Astrocyte (in vitro differentiated cells and primary cell): Measurements from ENCODE around the gene CAMK1G. TPM values are rescaled to one million over a fixed set of nuclear protein-coding genes. Genes with fewer than 3 reads are reported as not detected.

Experiments
- DNase-seq: peaks from one replicate; pipeline ENCODE4 v3.0.0-alpha.2; 2010; ENCODE audit warnings: low read depth
- FAIRE-seq: peaks from 2 replicates; lab custom pipeline; 2011; peaks lifted over from hg19 to GRCh38; lab: Jason Lieb, UNC
- H2AFZ ChIP-seq: 2 replicates; pipeline ENCODE4 v1.6.0; 2012; ENCODE audit warnings: low read depth, low read length, inconsistent platforms
- H3K27ac ChIP-seq: 2 replicates; pipeline ENCODE4 v1.5.1; 2011; ENCODE audit warnings: low read depth, low read length, inconsistent platforms
- H3K27me3 ChIP-seq: 2 replicates; pipeline ENCODE4 v1.6.0; 2011; ENCODE audit warnings: low read length, inconsistent platforms; ENCODE audit not compliant: insufficient read depth
- H3K36me3 ChIP-seq: 2 replicates; pipeline ENCODE4 v1.5.1; 2011; ENCODE audit warnings: low read length, inconsistent platforms; ENCODE audit not compliant: insufficient read depth
- H3K4me1 ChIP-seq: 2 replicates; pipeline ENCODE4 v1.5.1; 2011; ENCODE audit warnings: low read length, inconsistent platforms; ENCODE audit not compliant: insufficient read depth
- H3K4me2 ChIP-seq: 2 replicates; pipeline ENCODE4 v1.6.0; 2012; ENCODE audit warnings: low read length, inconsistent platforms
- H3K4me3 ChIP-seq: 2 replicates; pipeline ENCODE4 v1.5.1; 2011; ENCODE audit warnings: low read depth, mild to moderate bottlenecking, low read length, inconsistent platforms; ENCODE audit not compliant: insufficient read depth
- H3K79me2 ChIP-seq: 2 replicates; pipeline ENCODE4 v1.6.0; 2012; ENCODE audit warnings: mild to moderate bottlenecking, low read length, inconsistent platforms; ENCODE audit not compliant: insufficient read depth
- H3K9ac ChIP-seq: 2 replicates; pipeline ENCODE4 v1.6.0; 2012; ENCODE audit warnings: mild to moderate bottlenecking, low read length, inconsistent platforms
- H3K9me3 ChIP-seq: 2 replicates; pipeline ENCODE4 v1.5.1; 2012; ENCODE audit warnings: low read depth, mild to moderate bottlenecking, low read length, inconsistent platforms; ENCODE audit not compliant: insufficient read depth
- H4K20me1 ChIP-seq: 2 replicates; pipeline ENCODE4 v1.6.0; 2012; ENCODE audit warnings: low read length, inconsistent platforms; ENCODE audit not compliant: insufficient read depth
- H3K27ac Mint-ChIP-seq: one replicate; pipeline ENCODE4 v1.8.0; 2021; ENCODE audit warnings: mild to moderate bottlenecking, mixed read lengths; ENCODE audit not compliant: unreplicated experiment
- H3K27me3 Mint-ChIP-seq: one replicate; pipeline ENCODE4 v1.8.0; 2021; ENCODE audit warnings: low read depth, mixed read lengths; ENCODE audit not compliant: unreplicated experiment
- H3K36me3 Mint-ChIP-seq: one replicate; pipeline ENCODE4 v1.8.0; 2021; ENCODE audit warnings: low read depth, mixed read lengths; ENCODE audit not compliant: unreplicated experiment
- H3K4me1 Mint-ChIP-seq: one replicate; pipeline ENCODE4 v1.8.0; 2021; ENCODE audit warnings: low read depth, mixed read lengths; ENCODE audit not compliant: unreplicated experiment
- H3K4me3 Mint-ChIP-seq: one replicate; pipeline ENCODE4 v1.8.0; 2021; ENCODE audit warnings: mild to moderate bottlenecking, moderate library complexity, mixed read lengths; ENCODE audit not compliant: unreplicated experiment
- H3K9me3 Mint-ChIP-seq: one replicate; pipeline ENCODE4 v1.8.0; 2021; ENCODE audit warnings: mild to moderate bottlenecking, mixed read lengths; ENCODE audit not compliant: unreplicated experiment
- CTCF ChIP-seq: IDR thresholded peaks from 2 replicates; pipeline ENCODE4 v1.5.1; 2011; ENCODE audit warnings: low read depth, mild to moderate bottlenecking, inconsistent platforms, low read length, moderate library complexity; ENCODE audit not compliant: insufficient read depth
- EZH2 ChIP-seq: IDR thresholded peaks from 2 replicates; pipeline ENCODE4 v1.6.1; 2012; ENCODE audit warnings: mild to moderate bottlenecking, low read length, inconsistent platforms; ENCODE audit not compliant: insufficient read depth
- total RNA-seq: library from RNA; stranded (reverse); gene quantifications from 2 replicates; pipeline ENCODE4 v1.2.1, GENCODE V29; 2021

The CAMK1G gene
- total RNA-seq, 1 donor from 2014 or later = 0.45 TPM

- peaks cover 4% of the 10 kb centered on the region for H3K4me1 Mint-ChIP-seq
- no peak overlapping the region for H3K27ac Mint-ChIP-seq
- no peak overlapping the region for H3K9ac ChIP-seq
- no peak overlapping the region for H2AFZ ChIP-seq
- no peaks in the 10 kb centered on the region for H3K4me1 ChIP-seq
- no peak overlapping the region for H3K27ac ChIP-seq
- no peaks in the 10 kb centered on the region for H3K27me3 ChIP-seq
- FAIRE-seq = no peak
- DNase-seq = no peak
- no peaks in the 10 kb centered on the region for H3K9me3 ChIP-seq
- no peaks in the 10 kb centered on the region for H3K36me3 ChIP-seq
- H3K9me3 Mint-ChIP-seq = peaks cover 2% of the 10 kb centered on the region
- H4K20me1 ChIP-seq = no peaks in the 10 kb centered on the region
- peaks cover 14% of the 10 kb centered on the region for H3K36me3 Mint-ChIP-seq
- TF ChIP-seq CTCF = no peak
- no peak for TF ChIP-seq EZH2
- peaks cover 73% of the 10 kb centered on the region for H3K27me3 Mint-ChIP-seq
- no peaks in the 10 kb centered on the region for H3K79me2 ChIP-seq
- H3K4me3 ChIP-seq = no peak overlapping the region
- no peak overlapping the region for H3K4me2 ChIP-seq
- no peak overlapping the region for H3K4me3 Mint-ChIP-seq
These were observed 33.0 kb downstream of the CAMK1G start for GRCh38 chr1:209616366-209617046.

- no peak overlapping the region for H3K4me3 Mint-ChIP-seq
- DNase-seq = no peak
These were observed 33.6 kb downstream of the CAMK1G start for GRCh38 chr1:209617047-209617673.

More at GRCh38 chr1:209617047-209617673, 33.6 kb downstream of the CAMK1G start:
- H3K79me2 ChIP-seq = no peaks in the 10 kb centered on the region
- no peak overlapping the region for H3K9ac ChIP-seq
- H3K27me3 ChIP-seq = no peaks in the 10 kb centered on the region
- no peaks in the 10 kb centered on the region for H3K36me3 ChIP-seq
- peaks cover 16% of the 10 kb centered on the region for H3K36me3 Mint-ChIP-seq
- no peak for TF ChIP-seq CTCF
- no peak for TF ChIP-seq EZH2
- H2AFZ ChIP-seq = no peak overlapping the region
- peaks cover 4% of the 10 kb centered on the region for H3K4me1 Mint-ChIP-seq
- peaks cover 73% of the 10 kb centered on the region for H3K27me3 Mint-ChIP-seq
- H3K27ac ChIP-seq = no peak overlapping the region
- no peak overlapping the region for H3K4me2 ChIP-seq
- no peaks in the 10 kb centered on the region for H3K4me1 ChIP-seq
- FAIRE-seq = no peak
- peaks cover 2% of the 10 kb centered on the region for H3K9me3 Mint-ChIP-seq
- H3K27ac Mint-ChIP-seq = no peak overlapping the region
- H3K9me3 ChIP-seq = no peaks in the 10 kb centered on the region
- no peak overlapping the region for H3K4me3 ChIP-seq
- H4K20me1 ChIP-seq = no peaks in the 10 kb centered on the region
